Left cardiac atrium (tissue), 4 donors: ENCODE measurements around the gene USHBP1. TPM values are rescaled to one million over a fixed set of nuclear protein-coding genes. Genes with fewer than 3 reads are reported as not detected.

Experiments
- ATAC-seq, 2 donors: fragments of 200-7000 bp; cut with Tn5 transposase; one replicate each; pipeline ENCODE4 v1.9.1; 2020; ENCODE audit warnings: mild to moderate bottlenecking in 2 of 2, moderate library complexity in 2 of 2
- DNase-seq: peaks from one replicate; pipeline ENCODE4 v3.0.0-alpha.2; 2020
- intact Hi-C, 2 donors: fragments of 100-400 bp; cut with DNase I; formaldehyde crosslinking; loops; one replicate each; pipeline versions ENCODE4 v1.14.1 to v1.15.1; 2022 to 2023
- long read RNA-seq: library from polyadenylated mRNA; unstranded; transcript quantifications from one replicate; pipeline ENCODE4 v2.0.0, GENCODE V29; 2021
- total RNA-seq, 2 donors: library from RNA; stranded (reverse); fragmentation: NEBNext Ultra II Directional; extraction: Animal tissue kit (Norgen Biotek cat#: 25700); gene quantifications; one replicate each; pipeline ENCODE4 v1.2.1, GENCODE V29; 2021
- donor health status: DM: no; HTN: yes; CAD: no.
- donor health status: DM: no; HTN: yes; CAD: no; lungs with severe emphysema.
- donor health status: DM: yes; HTN: yes; CAD: no.
- donor health status: Dilated cardiomyopathy.

USHBP1 gene, protein sequence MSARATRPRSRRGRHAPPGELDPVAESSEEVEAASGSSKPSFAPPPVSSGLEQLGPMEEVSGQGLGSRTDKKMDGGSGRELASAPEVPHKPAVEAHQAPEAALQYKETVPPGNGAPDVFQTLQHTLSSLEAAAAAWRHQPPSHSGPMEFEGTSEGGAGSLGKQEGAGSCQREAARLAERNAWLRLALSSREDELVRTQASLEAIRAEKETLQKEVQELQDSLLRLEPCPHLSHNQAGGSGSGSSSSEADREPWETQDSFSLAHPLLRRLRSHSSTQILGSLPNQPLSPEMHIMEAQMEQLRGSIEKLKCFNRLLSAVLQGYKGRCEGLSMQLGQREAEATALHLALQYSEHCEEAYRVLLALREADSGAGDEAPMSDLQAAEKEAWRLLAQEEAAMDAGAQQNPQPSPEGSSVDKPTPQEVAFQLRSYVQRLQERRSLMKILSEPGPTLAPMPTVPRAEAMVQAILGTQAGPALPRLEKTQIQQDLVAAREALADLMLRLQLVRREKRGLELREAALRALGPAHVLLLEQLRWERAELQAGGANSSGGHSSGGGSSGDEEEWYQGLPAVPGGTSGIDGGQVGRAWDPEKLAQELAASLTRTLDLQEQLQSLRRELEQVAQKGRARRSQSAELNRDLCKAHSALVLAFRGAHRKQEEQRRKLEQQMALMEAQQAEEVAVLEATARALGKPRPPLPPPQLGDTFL
- total RNA-seq, result 1 to 10 TPM; 6.5 to 6.7 TPM
- long read RNA-seq, partial matches to known transcripts, result 0 of 3 reads
- long read RNA-seq, other reads (novel, unspliced or antisense), result 2 of 3 reads

DNA sequence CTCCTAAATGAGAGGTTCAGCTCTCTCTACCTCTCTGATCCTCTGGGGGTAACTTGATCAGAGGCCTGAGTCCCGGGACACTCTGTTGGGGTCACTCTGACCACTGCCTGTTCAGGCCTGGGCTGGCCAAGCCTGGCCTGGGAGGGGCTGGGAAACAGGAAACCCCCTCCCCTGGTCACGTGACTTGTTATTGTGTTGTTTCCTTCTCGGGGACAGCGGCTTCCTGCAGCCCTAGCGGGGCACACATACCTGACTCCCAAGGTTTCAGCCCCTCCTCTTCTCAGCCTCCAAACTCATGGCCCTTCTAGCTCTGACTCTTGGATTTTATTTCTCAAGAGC lies at the start of gene USHBP1:
Gene USHBP1, minus strand, starts transcription at position 105 of the 339 bp plus-strand sequence. CDS start 446 bp downstream, outside the sequence.
- intact Hi-C loops, result no loop called here
- DNase-seq, result peak; percentile 69
- no peak for ATAC-seq

GRCh38 chr19:17314007-17314593 lies 49.6 kb upstream of the USHBP1 start:
- no peak for DNase-seq
- no peak for ATAC-seq
- intact Hi-C loops, result no loop called here

GRCh38 chr19:17312189-17313113 lies 47.9 kb upstream of the USHBP1 start:
- DNase-seq (no peak), ATAC-seq (no peak)
- intact Hi-C loops, result no loop called here

DNA sequence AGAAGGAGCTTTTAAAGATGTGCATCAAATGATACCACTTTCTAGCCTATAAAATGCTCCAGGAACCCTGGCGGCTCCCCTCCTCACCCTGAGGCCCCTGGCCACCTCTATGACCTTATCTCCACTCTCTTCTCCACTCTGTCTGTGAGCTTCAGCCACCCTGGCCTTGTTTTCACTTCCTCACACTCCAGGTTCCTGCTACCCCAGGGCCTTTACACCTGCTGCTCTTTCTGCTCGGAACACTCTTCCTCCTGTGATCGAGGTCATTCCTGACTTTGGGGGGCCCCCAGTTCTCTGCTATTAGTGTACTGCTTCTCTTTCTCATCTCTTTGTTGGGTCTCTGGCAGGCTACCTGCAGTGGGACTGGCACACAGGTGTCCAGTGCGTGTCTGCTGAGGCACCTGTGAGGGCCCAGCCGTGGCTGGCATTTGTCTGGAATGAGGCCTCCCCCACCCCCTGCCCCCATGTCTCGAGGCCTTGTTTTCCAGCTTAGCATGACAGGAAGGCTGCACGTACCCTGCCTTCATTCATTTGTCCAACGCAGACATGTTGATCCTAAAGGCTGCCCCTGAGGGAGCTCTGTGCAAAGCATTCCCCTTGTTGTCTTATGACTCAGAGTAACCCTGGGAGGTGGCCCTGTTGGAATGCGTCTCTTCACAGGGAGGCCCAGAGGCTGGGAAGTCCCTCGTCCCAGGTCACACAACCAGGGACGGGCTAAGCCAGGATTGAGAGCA lies 47.1 kb upstream of the USHBP1 start:
- intact Hi-C loops, result no loop called here

GRCh38 chr19:17309965-17310461 lies 45.5 kb upstream of the USHBP1 start:
- intact Hi-C loops, result no loop called here
- ATAC-seq (no peak), DNase-seq (no peak)

More for the DNA sequence above, 47.1 kb upstream of the USHBP1 start:
- DNase-seq (no peak), ATAC-seq (no peak)

DNA sequence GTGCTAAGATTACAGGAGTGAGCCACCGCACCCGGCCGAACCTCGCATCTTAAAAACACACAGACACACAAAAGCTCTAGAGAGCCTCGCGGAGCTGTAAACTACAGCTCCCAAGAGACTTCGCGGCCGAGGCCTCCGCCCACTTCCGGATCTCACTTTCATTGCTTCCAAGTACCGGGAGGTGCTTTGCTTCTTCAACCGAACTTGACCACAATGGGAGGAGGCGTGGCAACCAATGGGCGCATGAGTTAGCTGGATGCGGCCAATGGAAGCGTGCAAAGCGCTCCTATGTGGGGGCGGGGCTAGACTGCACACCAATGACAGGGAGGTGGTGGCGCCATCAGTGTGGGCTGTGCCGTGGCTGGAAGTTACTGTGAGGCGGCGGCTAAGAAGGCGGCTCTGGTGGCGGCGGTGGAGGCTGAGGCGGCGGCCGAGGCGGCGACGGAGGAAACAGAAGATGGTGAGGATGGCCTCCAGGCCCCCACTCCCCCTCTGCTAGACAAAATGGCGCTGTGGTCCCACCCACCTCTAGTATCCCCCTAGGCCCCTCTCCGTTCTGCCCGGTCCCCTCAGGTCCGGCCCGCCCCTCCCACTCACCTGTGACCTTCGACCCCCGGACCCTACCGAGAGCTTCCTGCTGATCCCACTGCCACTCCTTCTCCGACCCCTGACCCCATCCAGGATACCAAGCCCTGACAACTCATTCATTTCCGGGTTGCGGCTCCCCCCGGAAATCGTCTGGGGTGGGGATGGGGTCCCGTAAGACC lies 44.8 kb upstream of the USHBP1 start, which contains the start of gene DDA1:
Gene DDA1, plus strand, starts transcription at position 366 of the 767 bp plus-strand sequence. Its CDS starts 92 bp downstream, at position 458.
- intact Hi-C loops, result no loop called here
- DNase-seq (peak; percentile 100), ATAC-seq (peak; percentile 88 to 89)

DNA sequence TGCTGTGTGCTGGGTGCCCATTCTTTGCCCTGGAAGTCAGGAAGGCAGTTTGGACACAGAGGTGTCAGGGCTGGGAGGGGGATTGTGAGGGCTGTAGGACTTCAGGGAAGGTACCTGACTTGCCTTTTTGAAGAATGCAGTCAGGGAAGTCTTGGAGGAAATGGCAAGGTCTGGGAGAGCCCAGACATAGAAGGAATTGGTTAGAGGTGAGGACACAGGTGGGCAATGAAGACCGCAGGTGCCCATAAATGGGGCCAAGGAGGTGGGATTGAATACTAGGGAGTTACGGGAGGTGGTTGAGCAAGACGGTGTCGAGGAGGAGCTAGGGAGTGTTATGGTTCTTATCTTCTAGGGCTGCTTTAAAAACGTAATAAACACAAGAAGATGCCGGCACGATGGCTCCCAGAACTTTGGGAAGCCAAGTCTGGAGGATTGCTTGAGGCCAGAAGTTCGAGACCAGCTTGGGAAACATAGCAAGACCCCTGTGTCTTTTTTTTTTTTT lies 43.4 kb upstream of the USHBP1 start:
- DNase-seq (no peak), ATAC-seq (no peak)
- intact Hi-C loops, result no loop called here

DNA sequence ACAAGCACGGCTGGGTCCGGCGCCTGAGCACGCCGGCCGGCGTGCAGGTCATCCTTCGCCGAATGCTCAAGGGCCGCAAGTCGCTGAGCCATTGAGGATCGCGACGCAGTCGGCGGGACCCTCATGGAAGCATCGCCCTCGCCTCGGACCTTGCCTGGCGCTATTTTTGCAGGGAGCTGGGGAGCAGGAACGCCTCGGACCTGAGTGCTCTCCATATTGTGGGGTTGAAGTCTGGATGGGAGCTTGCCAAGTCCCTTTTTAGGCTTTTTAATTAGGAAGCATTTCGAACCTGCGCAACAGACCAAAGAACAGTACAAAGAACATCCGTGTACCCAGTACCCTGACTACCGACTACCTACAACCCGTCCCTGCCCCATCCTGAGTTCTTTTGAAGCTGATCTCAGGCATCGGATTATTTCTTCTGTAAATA lies 41.8 kb upstream of the USHBP1 start:
- ATAC-seq, result no peak
- intact Hi-C loops, result no loop called here
- no peak for DNase-seq

DNA sequence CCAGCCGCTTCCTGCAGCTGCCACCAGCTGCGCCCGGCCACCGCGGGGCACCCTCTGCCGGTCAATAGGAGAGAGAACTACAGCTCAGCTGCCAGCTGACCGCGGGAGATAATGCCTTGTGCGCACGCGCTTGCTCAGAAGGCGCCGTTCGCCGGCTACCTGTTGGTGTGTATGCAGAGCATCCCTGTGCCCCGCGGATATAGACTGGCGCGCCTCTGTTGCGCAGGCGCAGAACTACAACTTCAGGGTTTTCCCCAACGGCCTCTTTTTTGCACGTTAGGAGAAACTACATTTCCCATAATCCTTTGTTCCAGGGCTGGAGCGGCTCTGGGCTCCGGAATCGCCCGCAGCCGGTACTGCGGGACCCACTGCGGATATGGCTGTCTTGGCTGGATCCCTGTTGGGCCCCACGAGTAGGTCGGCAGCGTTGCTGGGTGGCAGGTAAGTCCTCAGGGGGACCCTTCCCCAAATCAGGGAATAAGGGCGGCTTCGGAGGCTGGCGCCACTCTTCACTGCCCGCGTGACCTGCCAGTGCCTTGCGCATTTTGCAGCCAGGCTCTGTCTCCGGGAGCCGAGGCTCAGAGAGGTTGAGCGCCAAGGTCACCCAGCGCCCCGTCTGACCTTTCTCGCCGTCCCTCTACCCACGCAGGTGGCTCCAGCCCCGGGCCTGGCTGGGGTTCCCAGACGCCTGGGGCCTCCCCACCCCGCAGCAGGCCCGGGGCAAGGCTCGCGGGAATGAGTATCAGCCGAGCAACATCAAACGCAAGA lies 41.2 kb upstream of the USHBP1 start, which contains the start of gene MRPL34:
Gene MRPL34, plus strand, starts transcription at position 356 of the 768 bp plus-strand sequence. Its CDS starts 21 bp downstream, at position 377.
- peak; percentile 96 for DNase-seq
- intact Hi-C loops, result no loop called here
- ATAC-seq, result peak; percentile 67 to 75

GRCh38 chr19:17305216-17305516 lies 40.6 kb upstream of the USHBP1 start:
- intact Hi-C loops, result no loop called here
- DNase-seq (no peak), ATAC-seq (no peak)

DNA sequence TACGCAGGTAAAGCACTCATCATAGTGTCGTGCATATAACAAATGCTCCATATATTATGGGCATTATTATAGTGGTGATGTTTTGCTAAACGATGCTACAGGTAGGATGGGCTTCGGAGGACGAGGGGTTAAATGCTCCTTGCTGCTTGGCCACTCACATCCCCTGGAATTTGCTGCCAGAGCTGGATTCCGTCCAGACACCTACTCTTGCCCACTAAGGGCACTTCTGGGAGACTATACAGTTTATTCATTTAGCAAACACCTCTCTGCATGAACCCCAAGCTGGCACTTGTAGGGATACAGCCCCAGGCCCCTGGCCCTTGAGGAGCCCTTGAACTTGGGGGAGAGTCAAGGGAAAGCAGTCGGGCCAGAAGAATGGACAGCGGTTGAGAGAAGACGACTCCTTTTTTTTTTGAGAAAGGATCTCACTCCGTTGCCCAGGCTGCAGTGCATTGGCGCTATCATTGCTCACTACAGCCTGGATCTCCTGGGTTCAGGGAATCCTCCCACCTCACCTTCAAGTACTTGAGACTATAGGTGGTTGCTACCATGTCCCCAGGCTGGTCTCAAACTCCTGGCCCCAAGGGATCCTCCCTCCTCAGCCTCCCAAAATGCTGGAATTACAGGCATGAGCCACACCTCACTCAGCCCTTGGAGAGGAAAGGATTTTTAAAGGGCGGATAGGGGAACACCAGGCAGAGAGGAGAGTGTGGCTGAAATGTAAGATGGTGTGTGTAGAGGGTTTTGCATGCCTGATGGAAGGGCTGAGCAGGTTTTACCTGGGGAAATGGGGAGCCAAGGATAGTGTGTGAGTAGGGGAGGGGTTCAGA lies 40.1 kb upstream of the USHBP1 start:
- no peak for DNase-seq

GRCh38 chr19:17303940-17304267 lies 39.4 kb upstream of the USHBP1 start:
- no peak for DNase-seq
- no peak for ATAC-seq
- intact Hi-C loops, result loop anchor here in 1 of 2 donors (5.0 kb wide), 1 partner anchor 38 kb away; no protein-coding TSS in a partner anchor

More for the DNA sequence above, 40.1 kb upstream of the USHBP1 start:
- no peak for ATAC-seq
- intact Hi-C loops, result loop anchor here in 1 of 2 donors (5.0 kb wide), 1 partner anchor 38 kb away; no protein-coding TSS in a partner anchor

DNA sequence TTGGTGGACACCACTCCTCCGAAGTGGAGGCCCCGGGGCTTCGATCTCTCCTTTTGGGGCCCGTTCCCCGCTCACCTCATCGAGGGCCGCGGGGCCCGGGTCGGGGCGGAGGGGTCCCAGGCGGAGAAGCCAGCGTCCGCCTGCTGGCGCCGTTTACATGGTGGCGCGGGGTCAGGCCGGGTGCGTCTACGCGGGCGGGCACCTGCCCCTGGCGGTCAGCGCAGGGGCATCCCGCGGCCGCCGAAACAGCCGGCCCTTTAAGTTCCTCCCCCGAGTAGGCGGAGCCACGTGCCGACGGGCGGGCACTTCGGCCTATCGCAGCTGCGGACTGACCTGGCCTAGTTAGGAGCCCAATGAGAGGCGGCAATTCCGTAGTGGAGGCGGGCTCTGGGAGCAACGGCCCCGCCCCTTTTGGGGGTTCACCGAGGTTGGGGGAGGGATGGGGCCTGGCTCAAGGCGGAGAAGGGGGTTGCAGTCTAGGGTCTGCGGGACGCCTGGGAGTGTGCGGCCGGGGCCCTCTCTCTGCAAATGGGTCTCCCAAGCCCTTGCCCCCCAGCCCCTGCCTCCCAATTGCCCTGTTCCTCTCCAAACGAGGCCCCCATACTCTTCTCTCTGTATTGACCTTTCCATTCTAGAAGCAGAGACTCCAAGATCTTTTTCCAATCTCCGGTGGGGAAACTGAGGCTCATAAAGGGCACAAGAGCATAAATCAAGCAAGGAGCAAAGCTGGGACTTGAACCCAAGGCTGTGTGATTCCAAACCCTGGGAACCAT lies 38.8 kb upstream of the USHBP1 start, which contains the start of gene ABHD8:
Gene ABHD8, minus strand, starts transcription at position 259 of the 773 bp plus-strand sequence. CDS start 1,809 bp downstream, outside the sequence.
- intact Hi-C loops, result loop anchor here in 1 of 2 donors (5.0 kb wide), 1 partner anchor 39 kb away; no protein-coding TSS in a partner anchor
- DNase-seq (peak; percentile 97), ATAC-seq (peak; percentile 86 to 89)

DNA sequence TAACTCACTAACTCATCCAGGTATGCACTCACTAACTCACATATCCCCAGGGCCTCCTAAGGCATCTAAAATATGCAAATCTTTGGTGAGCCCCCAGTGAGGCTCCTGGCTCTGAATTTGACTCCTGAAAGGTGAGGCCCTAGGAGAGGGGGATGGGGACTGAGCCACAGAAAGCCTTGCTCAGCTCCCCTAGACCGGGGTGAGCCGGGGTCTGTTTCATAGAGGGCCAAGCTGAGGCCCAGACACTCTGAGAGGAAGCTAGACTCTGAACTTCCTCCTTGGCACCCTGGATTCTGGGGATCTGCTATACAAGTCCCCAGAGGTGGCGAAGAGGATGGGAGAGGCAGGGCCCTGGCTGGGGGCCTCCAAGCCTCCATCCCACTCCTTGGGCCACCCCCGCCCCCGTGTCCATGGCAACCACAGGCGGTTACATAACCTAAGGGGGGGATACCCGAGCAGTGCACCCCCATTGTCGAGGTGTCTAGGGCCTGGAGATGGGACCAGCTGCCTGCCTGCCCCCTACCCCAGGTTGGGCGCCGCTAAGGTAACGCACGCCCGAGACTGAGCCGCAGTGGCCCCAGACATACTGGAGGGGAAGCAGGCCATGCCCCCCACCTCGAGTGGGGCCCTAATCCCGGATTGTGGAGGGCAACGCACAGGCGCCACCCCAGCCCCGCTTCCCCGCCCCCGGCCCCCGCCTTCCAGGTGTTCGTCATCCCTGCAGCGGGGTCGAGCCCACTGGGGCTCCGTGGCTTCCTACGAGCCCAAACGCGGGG lies 38.0 kb upstream of the USHBP1 start:
- intact Hi-C loops, result loop anchor here in 1 of 2 donors (5.0 kb wide), 1 partner anchor 40 kb away; no protein-coding TSS in a partner anchor
- DNase-seq, result no peak
- ATAC-seq, result no peak
